Sigmoid colon (tissue), 7 donors: Measurements from ENCODE around the gene ADRA2B. TPM values are rescaled to one million over a fixed set of nuclear protein-coding genes. Genes with fewer than 3 reads are reported as not detected.
A peak's percentile ranks its signal among the peaks of the same experiment; 100 is the strongest.

ENCODE experiments used
- DNase-seq: peaks from one replicate; pipeline ENCODE4 v3.0.0-alpha.2; 2019
- H3K27ac ChIP-seq, 4 donors: fragments of 200-600 bp; sonication (generic); one replicate each; pipeline ENCODE4 v1.5.1; 2016 to 2019; ENCODE audit warnings: mild to moderate bottlenecking in 1 of 4
- H3K27me3 ChIP-seq, 3 donors: fragments of 200-600 bp; sonication (generic); one replicate each; pipeline ENCODE4 v1.5.1; 2019; ENCODE audit warnings: mild to moderate bottlenecking in 1 of 3
- H3K36me3 ChIP-seq, 4 donors: fragments of 200-600 bp; sonication (generic); one replicate each; pipeline ENCODE4 v1.5.1; 2016 to 2019
- H3K4me1 ChIP-seq, 4 donors: fragments of 200-600 bp; sonication (generic); one replicate each; pipeline ENCODE4 v1.5.1; 2017 to 2019
- H3K4me3 ChIP-seq, 4 donors: fragments of 200-600 bp; sonication (generic); one replicate each; pipeline ENCODE4 v1.5.1; 2017 to 2019; ENCODE audit warnings: mild to moderate bottlenecking in 2 of 4, moderate library complexity in 1 of 4
- H3K9me3 ChIP-seq, 4 donors: fragments of 200-600 bp in 3 of 4; sonication (generic) in 3 of 4; one replicate each; pipeline versions ENCODE4 v1.5.1 to v1.6.1; 2013 to 2019
- EP300 ChIP-seq, 4 donors: sonication (generic); formaldehyde crosslinking; IDR thresholded peaks; one replicate each; pipeline ENCODE4 v1.6.1; 2017; ENCODE audit warnings: antibody characterized with exemption in 4 of 4
- POLR2A ChIP-seq, 2 donors: fragments of 450-650 bp; IDR thresholded peaks; one replicate each; pipeline ENCODE4 v1.6.1; 2016; ENCODE audit warnings: antibody characterized with exemption in 2 of 2, mild to moderate bottlenecking in 2 of 2, moderate library complexity in 2 of 2
- POLR2AphosphoS5 ChIP-seq, 4 donors: sonication (generic); formaldehyde crosslinking; IDR thresholded peaks; one replicate each; pipeline ENCODE4 v1.6.1; 2017; ENCODE audit warnings: antibody characterized with exemption in 4 of 4
- WGBS, 2 donors: extraction: QIAGEN DNeasy Blood & Tissue Kit; methylation state at CpG; one replicate each; pipeline ENCODE4 v1.1.7; 2013; 5-methylcytosine and 5-hydroxymethylcytosine counted together
- intact Hi-C: fragments of 100-400 bp; cut with DNase I; formaldehyde crosslinking; loops from one replicate; pipeline ENCODE4 v1.15.1; 2023
- polyA plus RNA-seq, 3 donors: library from polyadenylated mRNA; stranded (reverse); fragments of 200-250 nt; gene quantifications; one replicate each; pipeline ENCODE4 v1.2.3, GENCODE V29; 2013
- total RNA-seq, 4 donors: library from RNA; depleted of rRNA; stranded (reverse); fragments of >200 nt; gene quantifications; one replicate each; pipeline ENCODE4 v1.1.0, GENCODE V29; 2016
- TF ChIP-seq, protein P1 (sequence below), 4 experiments: fragments of 450-650 bp in 3 of 4; fragments of 200-600 bp in 1 of 4; IDR thresholded peaks; one replicate each; pipeline ENCODE4 v1.5.1; 2016 to 2019; ENCODE audit warnings: antibody characterized with exemption in 4 of 4, mild to moderate bottlenecking in 3 of 4, moderate library complexity in 2 of 4
- donor health status: healthy with polysubstance abuse.
- donor health status: Bipolar disorder and iron deficiency.
- donor health status: healthy.

ADRA2B gene
- total and polyA plus RNA-seq, 7 donors = under 0.01 to 1.4 (median 0.54) TPM; not detected in 1

- intact Hi-C loops = loop anchor here (10.0 kb wide), 1 partner anchor 89 kb away; no protein-coding TSS in a partner anchor
- no peaks in the 10 kb centered on the region for H3K9me3 ChIP-seq
- H3K27ac ChIP-seq = no peak overlapping the region
- DNase-seq = no peak
- H3K36me3 ChIP-seq = no peaks in the 10 kb centered on the region
- H3K4me3 ChIP-seq = no peak overlapping the region
- WGBS, 2 donors = 90 to 91% methylated on average over 7 of the region's 7 CpGs
- H3K27me3 ChIP-seq = peaks cover 25 to 38% (median 31%) of the 10 kb centered on the region in 3 donors
- TF ChIP-seq POLR2AphosphoS5 (IDR thresholded peaks at IDR 0.05) = no peak
- TF ChIP-seq EP300 (IDR thresholded peaks at IDR 0.05) = no peak
- TF ChIP-seq, protein P1, sequence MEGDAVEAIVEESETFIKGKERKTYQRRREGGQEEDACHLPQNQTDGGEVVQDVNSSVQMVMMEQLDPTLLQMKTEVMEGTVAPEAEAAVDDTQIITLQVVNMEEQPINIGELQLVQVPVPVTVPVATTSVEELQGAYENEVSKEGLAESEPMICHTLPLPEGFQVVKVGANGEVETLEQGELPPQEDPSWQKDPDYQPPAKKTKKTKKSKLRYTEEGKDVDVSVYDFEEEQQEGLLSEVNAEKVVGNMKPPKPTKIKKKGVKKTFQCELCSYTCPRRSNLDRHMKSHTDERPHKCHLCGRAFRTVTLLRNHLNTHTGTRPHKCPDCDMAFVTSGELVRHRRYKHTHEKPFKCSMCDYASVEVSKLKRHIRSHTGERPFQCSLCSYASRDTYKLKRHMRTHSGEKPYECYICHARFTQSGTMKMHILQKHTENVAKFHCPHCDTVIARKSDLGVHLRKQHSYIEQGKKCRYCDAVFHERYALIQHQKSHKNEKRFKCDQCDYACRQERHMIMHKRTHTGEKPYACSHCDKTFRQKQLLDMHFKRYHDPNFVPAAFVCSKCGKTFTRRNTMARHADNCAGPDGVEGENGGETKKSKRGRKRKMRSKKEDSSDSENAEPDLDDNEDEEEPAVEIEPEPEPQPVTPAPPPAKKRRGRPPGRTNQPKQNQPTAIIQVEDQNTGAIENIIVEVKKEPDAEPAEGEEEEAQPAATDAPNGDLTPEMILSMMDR (IDR thresholded peaks at IDR 0.05) = no peak
- no peak for TF ChIP-seq POLR2A (IDR thresholded peaks at IDR 0.05)
- peaks cover 0 to 28% (median 20%) of the 10 kb centered on the region in 4 donors for H3K4me1 ChIP-seq
Measured at GRCh38 chr2:96113367-96113677, 3.0 kb downstream of the ADRA2B start.

DNA sequence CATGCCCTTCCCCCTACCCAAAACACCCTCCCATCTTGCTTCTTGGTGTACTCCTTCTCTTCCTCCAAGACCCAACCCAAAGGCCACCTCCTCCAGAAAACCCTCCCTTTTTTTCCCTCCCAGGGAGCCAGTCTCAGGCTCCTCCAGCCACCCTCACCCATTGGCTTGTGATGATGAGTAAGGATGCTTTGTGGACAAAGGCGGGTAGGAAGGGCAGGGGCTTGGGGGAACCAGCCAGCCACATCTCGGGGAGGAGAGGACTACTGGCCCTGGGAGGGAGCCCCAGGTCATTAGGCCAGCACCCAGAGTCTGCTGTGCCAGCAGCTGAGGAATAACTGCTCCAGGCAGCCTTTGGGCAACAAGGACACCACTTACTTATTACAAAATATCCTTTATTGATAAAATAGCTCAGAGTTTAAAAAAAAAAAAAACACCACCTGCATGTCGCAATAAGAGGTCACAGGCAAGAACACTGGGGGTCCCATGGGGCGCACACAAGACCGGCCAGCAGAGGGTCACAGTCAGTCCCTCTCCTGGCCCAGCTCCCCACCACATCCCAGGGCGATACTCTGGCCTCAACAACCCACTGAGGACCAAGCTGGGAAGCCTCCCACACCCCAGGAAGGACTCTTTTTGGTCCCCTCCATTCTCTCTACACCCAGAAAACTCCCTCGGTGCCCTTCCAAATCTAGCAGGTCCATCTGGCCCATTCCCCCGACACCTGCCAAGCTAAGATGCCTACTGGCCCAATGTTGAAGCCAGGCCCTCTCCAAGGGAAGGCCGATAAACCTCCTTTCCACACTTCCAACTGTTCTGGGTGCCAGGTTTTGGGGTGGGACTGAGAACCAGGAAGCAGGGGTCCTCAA, 3.6 kb downstream of the ADRA2B start:
- no peaks in the 10 kb centered on the region for H3K9me3 ChIP-seq
- H3K4me3 ChIP-seq = no peak overlapping the region
- H3K4me1 ChIP-seq = peaks cover 0 to 29% (median 20%) of the 10 kb centered on the region in 4 donors
- 92% methylated on average over 9 of the region's 9 CpGs for WGBS, 2 donors
- intact Hi-C loops = loop anchor here (10.0 kb wide), 1 partner anchor 88 kb away; no protein-coding TSS in a partner anchor
- H3K36me3 ChIP-seq = no peaks in the 10 kb centered on the region
- no peak overlapping the region for H3K27ac ChIP-seq
- peaks cover 21 to 35% (median 28%) of the 10 kb centered on the region in 3 donors for H3K27me3 ChIP-seq
- TF ChIP-seq POLR2A (IDR thresholded peaks at IDR 0.05) (no peak), EP300 (IDR thresholded peaks at IDR 0.05) (no peak), POLR2AphosphoS5 (IDR thresholded peaks at IDR 0.05) (no peak)
- TF ChIP-seq, protein P1 (IDR thresholded peaks at IDR 0.05) = no peak
- DNase-seq = no peak

DNA sequence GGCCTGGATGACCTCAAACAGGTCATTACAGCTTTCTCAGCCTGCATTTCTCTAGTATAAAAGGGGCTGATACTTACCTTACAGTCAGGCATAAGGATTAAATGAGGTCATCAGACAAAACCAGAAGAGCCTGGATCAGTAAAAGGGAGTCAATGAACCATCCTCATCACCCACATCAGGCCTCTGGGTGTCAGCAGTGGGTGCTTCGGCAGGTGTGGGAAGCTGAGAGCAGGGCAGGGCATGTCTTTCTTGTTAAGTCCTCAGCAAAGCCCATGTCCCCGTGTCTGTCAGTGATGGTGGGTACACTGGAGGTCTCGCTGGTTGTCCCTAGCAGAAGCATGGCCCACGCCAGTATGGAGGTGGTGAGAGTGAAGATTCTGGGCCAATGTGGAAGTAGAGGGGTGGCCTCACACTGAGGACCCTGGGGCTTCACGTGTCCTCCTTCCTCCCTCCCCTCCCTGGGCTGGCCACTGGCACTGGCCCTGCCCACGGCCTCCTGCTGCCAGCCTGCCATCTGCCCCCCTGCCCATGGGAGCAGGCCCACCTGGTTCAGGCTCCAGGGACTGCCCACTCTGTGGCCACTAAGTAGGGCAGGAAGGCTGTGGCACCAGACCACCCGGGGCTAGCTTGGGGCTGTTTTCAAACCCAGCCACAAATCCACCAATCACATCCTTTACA, 4.4 kb downstream of the ADRA2B start:
- no peaks in the 10 kb centered on the region for H3K36me3 ChIP-seq
- no peaks in the 10 kb centered on the region for H3K9me3 ChIP-seq
- H3K4me1 ChIP-seq = peaks cover 0 to 23% (median 15%) of the 10 kb centered on the region in 4 donors
- H3K4me3 ChIP-seq = no peak overlapping the region
- intact Hi-C loops = loop anchor here (10.0 kb wide), 1 partner anchor 87 kb away; no protein-coding TSS in a partner anchor
- peak; percentile 54 for DNase-seq
- peaks cover 15 to 27% (median 21%) of the 10 kb centered on the region in 3 donors for H3K27me3 ChIP-seq
- TF ChIP-seq, protein P1 (IDR thresholded peaks at IDR 0.05) = no peak
- TF ChIP-seq POLR2AphosphoS5 (IDR thresholded peaks at IDR 0.05) (no peak), POLR2A (IDR thresholded peaks at IDR 0.05) (no peak), EP300 (IDR thresholded peaks at IDR 0.05) (no peak)
- H3K27ac ChIP-seq = no peak overlapping the region
- WGBS, 2 donors = 88 to 90% methylated on average over 7 of the region's 7 CpGs

DNA sequence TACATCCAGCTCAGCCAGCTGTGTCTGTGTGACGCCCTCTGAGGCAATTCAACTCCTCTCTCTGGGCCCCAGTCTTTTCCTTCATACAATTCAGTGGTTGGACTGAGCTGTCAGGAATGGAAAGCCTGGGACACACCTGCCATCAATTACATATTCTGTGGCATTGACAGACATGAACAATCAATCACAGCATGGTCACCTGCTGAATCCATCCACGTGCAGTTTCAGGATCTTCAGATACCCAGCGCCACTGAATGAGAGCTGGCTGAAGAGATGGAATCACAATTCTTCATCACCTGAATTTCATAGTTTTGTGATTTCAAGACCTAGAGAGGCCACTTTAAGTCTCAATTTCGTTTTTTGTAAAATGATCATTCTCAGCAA, 5.1 kb downstream of the ADRA2B start:
- no peak for TF ChIP-seq POLR2AphosphoS5 (IDR thresholded peaks at IDR 0.05)
- no peak for TF ChIP-seq POLR2A (IDR thresholded peaks at IDR 0.05)
- TF ChIP-seq, protein P1 (IDR thresholded peaks at IDR 0.05) = no peak
- TF ChIP-seq EP300 (IDR thresholded peaks at IDR 0.05) = no peak
- Histone ChIP-seq H3K4me3 (no peak overlapping the region), H3K27me3 (peaks cover 8 to 20% (median 14%) of the 10 kb centered on the region in 3 donors), H3K27ac (no peak overlapping the region), H3K4me1 (peaks cover 0 to 16% (median 8%) of the 10 kb centered on the region in 4 donors), H3K9me3 (peaks cover 0 to under 1% (median 0%) of the 10 kb centered on the region in 4 donors), H3K36me3 (no peaks in the 10 kb centered on the region)
- DNase-seq = peak; percentile 19
- intact Hi-C loops = loop anchor here (10.0 kb wide), 1 partner anchor 86 kb away; no protein-coding TSS in a partner anchor
- WGBS, 2 donors = 72 to 82% methylated on average over 4 of the region's 4 CpGs
